HepG2 (cell line): ENCODE measurements around the gene HADHA. TPM values are rescaled to one million over a fixed set of nuclear protein-coding genes. Genes with fewer than 3 reads are reported as not detected.

Experiments used
- ATAC-seq: fragments of 200-7000 bp; cut with Tn5 transposase; 3 replicates; pipeline ENCODE4 v1.9.1; 2020; ENCODE audit warnings: mild to moderate bottlenecking, moderate library complexity
- BruUV-seq: library from RNA; stranded (reverse); fragments of 400-500 nt; replicated peaks from 2 replicates; lab custom pipeline; 2021; lab: Mats Ljungman, UMichigan
- CTCF ChIA-PET: fragments of 300-600 bp; formaldehyde crosslinking; extraction: SDS; loops from one replicate; lab custom pipeline; 2021; ENCODE audit warnings: low total read pairs, inconsistent platforms, low intra/inter-chr PET ratio; lab: Yijun Ruan, JAX
- POLR2A ChIA-PET: fragments of 350-600 bp; sonication (Branson Sonifier 250); formaldehyde crosslinking; loops from one replicate; lab custom pipeline; 2020; ENCODE audit warnings: antibody characterized with exemption, inconsistent platforms; lab: Yijun Ruan, JAX
- DNase-seq: peaks from one replicate; pipeline ENCODE4 v3.0.0-alpha.2; 2015; ENCODE audit warnings: low spot score
- FAIRE-seq: peaks from 3 replicates; lab custom pipeline; 2011; peaks lifted over from hg19 to GRCh38; lab: Jason Lieb, UNC
- H2AFZ ChIP-seq: one replicate; pipeline ENCODE4 v1.6.1; 2011; ENCODE audit warnings: low read length, inconsistent platforms
- H3K27ac ChIP-seq: fragments of 300-600 bp; 3 replicates; pipeline ENCODE4 v1.8.0; 2011; ENCODE audit warnings: mixed run types, mild to moderate bottlenecking, mixed read lengths, low read length, inconsistent platforms; ENCODE audit not compliant: insufficient read depth; ENCODE audit errors: extremely low read length
- H3K27me3 ChIP-seq, 2 experiments: fragments of 200-600 bp in 1 of 2; 2 replicates in 1 of 2; 3 replicates in 1 of 2; pipeline versions ENCODE4 v1.6.0 to v1.8.0; 2011; ENCODE audit warnings: low read length in 2 of 2, mild to moderate bottlenecking in 2 of 2, moderate library complexity in 2 of 2, inconsistent platforms in 1 of 2; ENCODE audit not compliant: insufficient read depth in 2 of 2, control insufficient read depth in 1 of 2
- H3K36me3 ChIP-seq, 2 experiments: fragments of 200-600 bp in 1 of 2; replicated peaks in 1 of 2; 2 replicates in 1 of 2; 3 replicates in 1 of 2; pipeline versions ENCODE4 v1.5.1 to v1.8.0; 2011; ENCODE audit warnings: low read length in 2 of 2, inconsistent platforms in 1 of 2; ENCODE audit not compliant: insufficient read depth in 2 of 2, control insufficient read depth in 1 of 2
- H3K4me1 ChIP-seq: 2 replicates; pipeline ENCODE4 v1.5.1; 2012; ENCODE audit warnings: low read length, inconsistent platforms; ENCODE audit not compliant: insufficient read depth
- H3K4me2 ChIP-seq: 2 replicates; pipeline ENCODE4 v1.6.0; 2011; ENCODE audit warnings: low read depth, low read length, inconsistent platforms
- H3K4me3 ChIP-seq, 3 experiments: fragments of 200-600 bp in 1 of 3; sonication (generic), shearing (Covaris generic) in 1 of 3; replicated peaks in 1 of 3; 2 replicates each; pipeline ENCODE4 v1.5.1; 2011 to 2016; ENCODE audit warnings: low read length in 3 of 3, inconsistent platforms in 2 of 3, low read depth in 2 of 3, mild to moderate bottlenecking in 2 of 3, control low read depth in 1 of 3, mixed read lengths in 1 of 3; ENCODE audit not compliant: insufficient read depth in 1 of 3
- H3K79me2 ChIP-seq: one replicate; pipeline ENCODE4 v1.6.1; 2011; ENCODE audit warnings: low read length, inconsistent platforms; ENCODE audit not compliant: insufficient read depth
- H3K9ac ChIP-seq: 2 replicates; pipeline ENCODE4 v1.6.0; 2011; ENCODE audit warnings: mild to moderate bottlenecking, low read depth, low read length, inconsistent platforms; ENCODE audit not compliant: insufficient read depth
- H3K9me3 ChIP-seq: 2 replicates; pipeline ENCODE4 v1.5.1; 2012; ENCODE audit warnings: mild to moderate bottlenecking, low read length
- H4K20me1 ChIP-seq: 2 replicates; pipeline ENCODE4 v1.6.0; 2011; ENCODE audit warnings: inconsistent platforms, mild to moderate bottlenecking, low read length, moderate library complexity; ENCODE audit not compliant: insufficient read depth
- CREB1 ChIP-seq, 2 experiments: fragments of 450-650 bp in 1 of 2; IDR thresholded peaks; 2 replicates each; pipeline ENCODE4 v1.6.1; 2016 to 2017; ENCODE audit warnings: control low read depth in 1 of 2, mild to moderate bottlenecking in 1 of 2, missing compliant biosample characterization in 1 of 2, missing genetic modification characterization in 1 of 2
- NFATC3 ChIP-seq: sonication (generic); formaldehyde crosslinking; IDR thresholded peaks from 2 replicates; pipeline ENCODE4 v1.5.1; 2020; ENCODE audit warnings: mild to moderate bottlenecking, missing genetic modification reagents
- PLRG1 ChIP-seq: fragments of 450-650 bp; conservative IDR thresholded peaks from 2 replicates; pipeline ENCODE4 v1.6.1; 2016
- POLR2AphosphoS2 ChIP-seq: IDR thresholded peaks from 2 replicates; pipeline ENCODE4 v1.6.1; 2011; ENCODE audit warnings: low read depth, low read length, improper control_type of control experiment
- RNF2 ChIP-seq: fragments of 450-650 bp; conservative IDR thresholded peaks from 2 replicates; pipeline ENCODE4 v1.6.1; 2016; ENCODE audit warnings: low read depth
- SATB2 ChIP-seq: sonication (generic); formaldehyde crosslinking; IDR thresholded peaks from 2 replicates; pipeline ENCODE4 v1.5.0; 2020; ENCODE audit warnings: missing genetic modification reagents
- USF2 ChIP-seq, 2 experiments: sonication (generic) in 1 of 2; formaldehyde crosslinking in 1 of 2; IDR thresholded peaks; 2 replicates each; pipeline versions ENCODE4 v1.5.1 to v1.6.1; 2011 to 2020; ENCODE audit warnings: borderline replicate concordance in 1 of 2, low read depth in 1 of 2, low read length in 1 of 2, mild to moderate bottlenecking in 1 of 2, missing genetic modification reagents in 1 of 2, moderate library complexity in 1 of 2
- ZNF224 ChIP-seq: sonication (generic); formaldehyde crosslinking; IDR thresholded peaks from 2 replicates; pipeline ENCODE4 v1.5.0; 2020; ENCODE audit warnings: mild to moderate bottlenecking, missing genetic modification reagents
- ZNF543 ChIP-seq: sonication (generic); formaldehyde crosslinking; IDR thresholded peaks from 2 replicates; pipeline ENCODE4 v1.4.0; 2020; ENCODE audit warnings: mild to moderate bottlenecking, missing genetic modification reagents
- WGBS: methylation state at CpG from one replicate; pipeline ENCODE4 v1.1.6; 2017; ENCODE audit warnings: low lambda C conversion rate; 5-methylcytosine and 5-hydroxymethylcytosine counted together
- in situ Hi-C: cut with HindIII; loops from 2 replicates; pipeline ENCODE4 v1.10.0; 2017; ENCODE audit warnings: low pct_unique_long_range_greater_than_20kb; ENCODE audit not compliant: extremely low pct_ligation_motif_present
- intact Hi-C: fragments of 100-400 bp; cut with micrococcal nuclease; formaldehyde crosslinking; loops from one replicate; pipeline ENCODE4 v1.10.0; 2022; ENCODE audit not compliant: unreplicated experiment
- polyA plus RNA-seq, 8 experiments: library from polyadenylated mRNA; depleted of rRNA in 3 of 8; stranded (reverse) in 7 of 8; unstranded in 1 of 8; fragments of >200 nt; fragmentation: Illumina TruSeq in 4 of 8; extraction: Trizol in 4 of 8; gene quantifications; 2 replicates each; pipeline versions ENCODE4 v1.2.1 to v1.2.3, GENCODE V29; 2011 to 2016; ENCODE audit warnings: low read depth in 4 of 8, missing spikeins in 1 of 8, mixed read lengths in 1 of 8; ENCODE audit not compliant: insufficient read depth in 1 of 8
- total RNA-seq, 5 experiments: library from RNA; depleted of rRNA; stranded (reverse); fragments of >200 nt; fragmentation: Illumina TruSeq; extraction: Trizol; gene quantifications; 2 replicates each; pipeline ENCODE4 v1.2.3, GENCODE V29; 2016; ENCODE audit warnings: low read depth in 1 of 5
- TF ChIP-seq, protein P1 (sequence below): sonication (generic); IDR thresholded peaks from 2 replicates; pipeline ENCODE4 v1.6.1; 2016; ENCODE audit warnings: low read depth, borderline replicate concordance
- TF ChIP-seq, protein P2 (sequence below): sonication (generic); formaldehyde crosslinking; IDR thresholded peaks from 2 replicates; pipeline ENCODE4 v1.5.0; 2020; ENCODE audit warnings: mild to moderate bottlenecking, missing genetic modification reagents
- TF ChIP-seq, protein P3 (sequence below): sonication (generic); formaldehyde crosslinking; IDR thresholded peaks from one replicate; pipeline ENCODE4 v1.5.1; 2020; ENCODE audit warnings: mild to moderate bottlenecking, missing genetic modification reagents; ENCODE audit errors: not compliant biosample characterization

HADHA gene
- total and polyA plus RNA-seq, 2 of the 13 experiments (the other 11 are each of a cell fraction or from before 2014, with no cell fraction given) = 102 to 270 TPM

DNA sequence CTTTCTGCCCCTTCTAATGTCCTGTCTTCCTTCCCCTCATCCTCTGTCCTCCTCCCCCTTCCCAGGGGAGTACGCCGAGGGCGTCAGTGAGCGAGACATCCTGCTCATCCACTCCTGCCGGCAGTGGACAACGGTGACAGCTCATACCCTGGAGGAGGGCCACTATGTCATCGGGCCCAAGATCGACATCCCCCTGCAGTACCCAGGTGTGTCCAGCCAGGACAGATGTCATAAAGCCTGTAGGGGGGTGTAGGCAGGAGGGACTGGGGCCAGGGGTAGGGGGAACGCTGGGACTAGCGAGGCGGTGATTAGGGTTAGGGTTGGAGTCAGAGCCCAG lies 68.2 kb downstream of the HADHA start:
- in situ Hi-C loops = no loop called here
- H3K9ac ChIP-seq = no peak overlapping the region
- no peak for DNase-seq
- no peak overlapping the region for H3K4me3 ChIP-seq
- H3K4me1 ChIP-seq = peaks cover 21% of the 10 kb centered on the region
- no TSS peak for BruUV-seq
- H4K20me1 ChIP-seq = no peaks in the 10 kb centered on the region; the same call in 1 of the 2 replicates
- ATAC-seq = peak; percentile 15
- no peak overlapping the region for H3K27ac ChIP-seq
- H3K36me3 ChIP-seq = no peaks in the 10 kb centered on the region
- ChIA-PET POLR2A (no interaction called here), CTCF (no interaction called here)
- no peak for FAIRE-seq
- peak overlapping the region; percentile 21; the same call in 1 of the 2 replicates for H3K4me2 ChIP-seq
- intact Hi-C loops = no loop called here
- H2AFZ ChIP-seq = no peak overlapping the region
- 34% methylated on average over 11 of the region's 11 CpGs for WGBS
- H3K9me3 ChIP-seq = no peaks in the 10 kb centered on the region
- peaks cover 15 to 57% of the 10 kb centered on the region in 2 experiments for H3K27me3 ChIP-seq
- H3K79me2 ChIP-seq = no peaks in the 10 kb centered on the region
- TF ChIP-seq PLRG1 (no peak), SATB2 (CRISPR knock-in tag) (no peak), ZNF224 (CRISPR knock-in tag) (no peak), POLR2AphosphoS2 (no peak), NFATC3 (CRISPR knock-in tag) (no peak), ZNF543 (CRISPR knock-in tag) (no peak), USF2 (IDR thresholded peaks at IDR 0.05; ENCODE audit: low read depth, low read length) (no peak), USF2 (CRISPR knock-in tag; IDR thresholded peaks at IDR 0.05; ENCODE audit: borderline replicate concordance) (no peak), CREB1 (IDR thresholded peaks at IDR 0.05) (peak; percentile 17; the same call in 1 of the 2 replicates), CREB1 (CRISPR knock-in tag; IDR thresholded peaks at IDR 0.05) (no peak), RNF2 (no peak)
- TF ChIP-seq, protein P1, sequence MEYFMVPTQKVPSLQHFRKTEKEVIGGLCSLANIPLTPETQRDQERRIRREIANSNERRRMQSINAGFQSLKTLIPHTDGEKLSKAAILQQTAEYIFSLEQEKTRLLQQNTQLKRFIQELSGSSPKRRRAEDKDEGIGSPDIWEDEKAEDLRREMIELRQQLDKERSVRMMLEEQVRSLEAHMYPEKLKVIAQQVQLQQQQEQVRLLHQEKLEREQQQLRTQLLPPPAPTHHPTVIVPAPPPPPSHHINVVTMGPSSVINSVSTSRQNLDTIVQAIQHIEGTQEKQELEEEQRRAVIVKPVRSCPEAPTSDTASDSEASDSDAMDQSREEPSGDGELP = no peak
- TF ChIP-seq, protein P2, sequence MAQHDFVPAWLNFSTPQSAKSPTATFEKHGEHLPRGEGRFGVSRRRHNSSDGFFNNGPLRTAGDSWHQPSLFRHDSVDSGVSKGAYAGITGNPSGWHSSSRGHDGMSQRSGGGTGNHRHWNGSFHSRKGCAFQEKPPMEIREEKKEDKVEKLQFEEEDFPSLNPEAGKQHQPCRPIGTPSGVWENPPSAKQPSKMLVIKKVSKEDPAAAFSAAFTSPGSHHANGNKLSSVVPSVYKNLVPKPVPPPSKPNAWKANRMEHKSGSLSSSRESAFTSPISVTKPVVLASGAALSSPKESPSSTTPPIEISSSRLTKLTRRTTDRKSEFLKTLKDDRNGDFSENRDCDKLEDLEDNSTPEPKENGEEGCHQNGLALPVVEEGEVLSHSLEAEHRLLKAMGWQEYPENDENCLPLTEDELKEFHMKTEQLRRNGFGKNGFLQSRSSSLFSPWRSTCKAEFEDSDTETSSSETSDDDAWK (CRISPR knock-in tag) = no peak
- TF ChIP-seq, protein P3, sequence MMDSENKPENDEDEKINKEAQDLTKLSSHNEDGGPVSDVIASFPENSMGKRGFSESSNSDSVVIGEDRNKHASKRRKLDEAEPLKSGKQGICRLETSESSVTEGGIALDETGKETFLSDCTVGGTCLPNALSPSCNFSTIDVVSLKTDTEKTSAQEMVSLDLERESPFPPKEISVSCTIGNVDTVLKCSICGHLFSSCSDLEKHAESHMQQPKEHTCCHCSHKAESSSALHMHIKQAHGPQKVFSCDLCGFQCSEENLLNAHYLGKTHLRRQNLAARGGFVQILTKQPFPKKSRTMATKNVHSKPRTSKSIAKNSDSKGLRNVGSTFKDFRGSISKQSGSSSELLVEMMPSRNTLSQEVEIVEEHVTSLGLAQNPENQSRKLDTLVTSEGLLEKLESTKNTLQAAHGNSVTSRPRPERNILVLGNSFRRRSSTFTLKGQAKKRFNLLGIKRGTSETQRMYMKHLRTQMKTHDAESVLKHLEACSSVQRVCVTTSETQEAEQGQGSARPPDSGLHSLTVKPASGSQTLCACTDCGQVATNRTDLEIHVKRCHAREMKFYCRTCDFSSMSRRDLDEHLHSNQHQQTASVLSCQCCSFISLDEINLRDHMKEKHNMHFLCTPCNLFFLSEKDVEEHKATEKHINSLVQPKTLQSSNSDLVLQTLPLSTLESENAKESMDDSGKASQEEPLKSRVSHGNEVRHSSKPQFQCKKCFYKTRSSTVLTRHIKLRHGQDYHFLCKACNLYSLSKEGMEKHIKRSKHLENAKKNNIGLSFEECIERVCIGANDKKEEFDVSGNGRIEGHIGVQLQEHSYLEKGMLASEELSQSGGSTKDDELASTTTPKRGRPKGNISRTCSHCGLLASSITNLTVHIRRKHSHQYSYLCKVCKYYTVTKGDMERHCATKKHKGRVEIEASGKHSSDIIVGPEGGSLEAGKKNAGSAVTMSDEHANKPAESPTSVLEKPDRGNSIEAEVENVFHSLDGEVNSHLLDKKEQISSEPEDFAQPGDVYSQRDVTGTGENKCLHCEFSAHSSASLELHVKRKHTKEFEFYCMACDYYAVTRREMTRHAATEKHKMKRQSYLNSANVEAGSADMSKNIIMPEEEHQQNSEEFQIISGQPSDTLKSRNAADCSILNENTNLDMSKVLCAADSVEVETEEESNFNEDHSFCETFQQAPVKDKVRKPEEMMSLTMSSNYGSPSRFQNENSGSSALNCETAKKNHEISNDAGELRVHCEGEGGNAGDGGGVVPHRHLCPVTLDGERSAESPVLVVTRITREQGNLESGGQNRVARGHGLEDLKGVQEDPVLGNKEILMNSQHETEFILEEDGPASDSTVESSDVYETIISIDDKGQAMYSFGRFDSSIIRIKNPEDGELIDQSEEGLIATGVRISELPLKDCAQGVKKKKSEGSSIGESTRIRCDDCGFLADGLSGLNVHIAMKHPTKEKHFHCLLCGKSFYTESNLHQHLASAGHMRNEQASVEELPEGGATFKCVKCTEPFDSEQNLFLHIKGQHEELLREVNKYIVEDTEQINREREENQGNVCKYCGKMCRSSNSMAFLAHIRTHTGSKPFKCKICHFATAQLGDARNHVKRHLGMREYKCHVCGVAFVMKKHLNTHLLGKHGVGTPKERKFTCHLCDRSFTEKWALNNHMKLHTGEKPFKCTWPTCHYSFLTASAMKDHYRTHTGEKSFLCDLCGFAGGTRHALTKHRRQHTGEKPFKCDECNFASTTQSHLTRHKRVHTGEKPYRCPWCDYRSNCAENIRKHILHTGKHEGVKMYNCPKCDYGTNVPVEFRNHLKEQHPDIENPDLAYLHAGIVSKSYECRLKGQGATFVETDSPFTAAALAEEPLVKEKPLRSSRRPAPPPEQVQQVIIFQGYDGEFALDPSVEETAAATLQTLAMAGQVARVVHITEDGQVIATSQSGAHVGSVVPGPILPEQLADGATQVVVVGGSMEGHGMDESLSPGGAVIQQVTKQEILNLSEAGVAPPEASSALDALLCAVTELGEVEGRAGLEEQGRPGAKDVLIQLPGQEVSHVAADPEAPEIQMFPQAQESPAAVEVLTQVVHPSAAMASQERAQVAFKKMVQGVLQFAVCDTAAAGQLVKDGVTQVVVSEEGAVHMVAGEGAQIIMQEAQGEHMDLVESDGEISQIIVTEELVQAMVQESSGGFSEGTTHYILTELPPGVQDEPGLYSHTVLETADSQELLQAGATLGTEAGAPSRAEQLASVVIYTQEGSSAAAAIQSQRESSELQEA (CRISPR knock-in tag) = no peak
